ENCODE measurements around the gene PTGDR2.
A peak's percentile ranks its signal among the peaks of the same experiment; 100 is the strongest.
"Not testable (repeated sequence)": the region's sequence is repeated elsewhere in the genome, so short reads cannot be mapped to it uniquely, and the experiment has no call there.

PTGDR2 gene

GRCh38 chr11:60841797-60842667, 13.7 kb downstream of the PTGDR2 start, which contains the start of gene CCDC86:
Gene CCDC86 (plus strand): TSS chr11:60842113. CDS start chr11:60842125, 12 bp downstream.
- DNase-seq, result peak; percentile 97

GRCh38 chr11:60840470-60841430, 15.0 kb downstream of the PTGDR2 start:
- no peak for DNase-seq

DNA sequence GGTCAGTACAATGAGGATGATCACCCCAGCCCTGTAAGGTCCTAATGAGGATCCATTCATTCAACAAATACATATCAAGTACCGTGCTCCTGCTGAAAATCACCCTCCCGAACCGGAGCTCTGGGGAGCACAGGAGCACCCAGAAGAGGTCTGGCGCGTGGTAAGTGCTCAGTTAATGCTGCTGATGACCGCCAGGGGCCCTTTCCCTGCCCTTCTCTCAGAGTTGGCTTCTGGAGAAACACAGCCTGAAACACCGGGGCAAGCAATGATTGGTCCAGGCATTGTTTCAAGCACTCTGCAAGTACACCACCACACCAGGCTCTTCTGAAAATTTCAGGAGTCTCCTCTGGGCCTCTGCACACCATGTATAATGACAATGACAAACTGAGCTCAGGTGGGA, 17.6 kb downstream of the PTGDR2 start:
- DNase-seq, result no peak

GRCh38 chr11:60836866-60837515, 18.8 kb downstream of the PTGDR2 start:
- DNase-seq, result no peak

- DNase-seq, result no peak
Measured at GRCh38 chr11:60835534-60835846, 20.3 kb downstream of the PTGDR2 start.

DNA sequence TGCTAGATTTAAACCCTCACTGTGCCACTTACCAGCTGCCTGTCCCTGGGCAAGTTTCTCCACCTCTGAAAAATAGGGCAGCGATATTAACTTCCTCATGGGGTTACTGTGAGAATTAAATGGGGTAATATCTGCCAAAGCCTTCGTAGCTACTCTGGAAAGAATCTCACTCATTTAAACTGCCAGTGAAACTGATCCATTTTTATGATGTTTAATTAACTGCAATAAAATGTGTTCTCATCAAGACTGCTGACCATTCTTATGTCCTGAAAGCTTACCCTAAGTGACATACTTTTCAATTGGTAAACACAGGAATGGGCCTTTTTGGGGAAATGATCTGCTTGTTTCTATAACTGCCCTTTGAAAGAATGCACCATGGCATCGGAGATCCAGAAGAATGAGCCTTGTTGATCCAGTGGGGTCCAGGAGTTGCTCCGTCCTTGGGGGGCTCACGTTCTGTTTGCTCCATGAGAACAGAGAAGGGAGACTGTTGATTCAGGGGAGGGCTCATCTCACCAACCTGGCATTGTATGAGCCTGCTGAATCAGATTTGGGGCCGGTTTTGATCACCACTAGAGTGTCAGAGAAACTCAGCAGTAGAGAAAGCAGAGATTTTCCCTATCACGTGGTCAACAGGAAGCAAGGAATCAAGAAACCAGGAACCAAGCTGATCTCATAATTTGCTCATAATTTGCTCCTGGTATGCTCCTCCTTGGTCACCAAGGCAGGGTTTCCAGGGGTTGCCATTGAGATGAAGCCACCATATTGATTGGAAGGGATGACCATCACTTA, 20.8 kb downstream of the PTGDR2 start:
- DNase-seq, result no peak

- no peak for DNase-seq
Measured at GRCh38 chr11:60831501-60832079, 24.2 kb downstream of the PTGDR2 start.

GRCh38 chr11:60831143-60831500, 24.6 kb downstream of the PTGDR2 start:
- DNase-seq, result peak; percentile 92

GRCh38 chr11:60830478-60831142, 25.1 kb downstream of the PTGDR2 start:
- DNase-seq, result no peak

DNA sequence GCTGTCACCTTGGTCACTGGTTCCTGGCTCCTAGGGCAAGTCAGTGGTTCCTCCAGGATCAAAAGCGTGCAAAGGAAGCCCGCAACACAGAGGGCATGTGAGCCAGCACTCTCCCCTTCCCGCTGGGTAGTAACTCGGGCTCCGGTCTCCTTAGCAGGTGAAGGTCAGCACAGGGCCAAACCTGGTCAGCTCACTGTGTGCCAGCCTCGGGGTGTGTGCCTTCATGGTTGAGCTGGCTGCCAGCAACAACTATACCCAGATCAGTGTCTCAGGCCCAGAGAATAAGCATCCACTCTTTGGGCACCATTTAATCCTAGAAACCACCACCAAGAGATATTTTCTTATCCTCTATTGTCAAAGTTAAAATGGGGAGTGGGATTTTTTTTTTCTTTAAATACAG, 30.0 kb downstream of the PTGDR2 start:
- DNase-seq, result no peak

GRCh38 chr11:60825118-60825517, 30.6 kb downstream of the PTGDR2 start:
- no peak for DNase-seq

- DNase-seq, result not testable (repeated sequence)
Measured at GRCh38 chr11:60823745-60824306, 31.9 kb downstream of the PTGDR2 start.

DNA sequence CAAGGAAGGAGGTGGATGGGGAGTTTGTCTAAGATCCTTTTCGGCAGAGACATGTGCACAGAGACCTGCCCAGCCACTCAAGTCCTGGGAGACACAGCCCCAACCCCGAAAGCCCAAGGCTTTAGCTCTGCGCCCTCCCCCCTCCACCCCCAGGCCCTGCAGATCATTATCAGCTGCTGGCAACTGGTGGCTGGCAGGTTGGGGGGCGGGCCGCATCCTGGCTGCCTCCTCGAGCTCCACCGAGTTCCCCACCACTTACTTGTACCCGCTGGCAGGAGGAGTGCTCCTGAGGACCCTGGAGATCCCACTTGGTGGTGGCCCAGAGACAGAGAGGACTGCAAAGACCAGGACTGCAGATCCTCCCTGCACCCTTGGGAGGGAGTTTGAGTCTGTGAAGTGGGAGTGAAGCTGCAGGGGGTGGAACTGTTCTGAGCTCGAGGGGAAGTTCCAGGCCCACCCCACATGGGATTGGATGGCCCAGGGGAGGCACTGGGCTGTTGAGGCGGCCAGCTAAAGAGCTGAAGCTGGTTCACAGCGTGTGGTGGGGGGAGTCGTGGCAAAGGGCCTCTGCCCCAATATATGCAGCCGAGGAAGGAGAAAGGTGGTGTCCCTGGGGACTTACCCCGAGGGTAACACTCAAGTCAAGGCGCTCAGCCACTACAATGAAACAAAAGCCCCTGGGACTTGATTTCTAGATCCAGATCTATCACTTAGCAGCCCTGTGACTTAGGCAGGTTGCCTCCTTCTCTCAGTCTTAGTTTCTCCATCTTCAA, 33.7 kb downstream of the PTGDR2 start:
- peak; percentile 56 for DNase-seq

DNA sequence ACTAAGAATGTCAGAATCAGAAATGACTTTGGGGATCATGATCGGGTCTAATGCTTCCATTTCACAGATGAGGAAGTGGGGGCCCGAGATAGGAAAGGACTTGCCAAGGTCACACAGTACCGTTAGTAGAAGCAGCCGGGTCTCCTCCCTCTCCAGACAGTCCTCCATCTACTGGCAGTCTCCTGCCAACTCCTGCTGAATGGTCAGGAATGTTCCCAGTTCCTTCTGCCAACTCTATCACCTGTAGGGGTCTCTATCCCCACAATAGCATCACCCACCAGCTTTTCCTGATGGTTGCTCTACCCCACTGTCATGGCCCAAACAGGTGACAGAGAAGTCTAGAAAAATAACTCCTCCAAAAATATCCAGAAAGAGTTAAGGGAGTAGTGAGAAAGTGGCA, 37.7 kb downstream of the PTGDR2 start:
- DNase-seq, result no peak

- no peak for DNase-seq
Measured at GRCh38 chr11:60816590-60817157, 39.1 kb downstream of the PTGDR2 start.

GRCh38 chr11:60814112-60814511, 41.6 kb downstream of the PTGDR2 start:
- DNase-seq, result no peak

DNA sequence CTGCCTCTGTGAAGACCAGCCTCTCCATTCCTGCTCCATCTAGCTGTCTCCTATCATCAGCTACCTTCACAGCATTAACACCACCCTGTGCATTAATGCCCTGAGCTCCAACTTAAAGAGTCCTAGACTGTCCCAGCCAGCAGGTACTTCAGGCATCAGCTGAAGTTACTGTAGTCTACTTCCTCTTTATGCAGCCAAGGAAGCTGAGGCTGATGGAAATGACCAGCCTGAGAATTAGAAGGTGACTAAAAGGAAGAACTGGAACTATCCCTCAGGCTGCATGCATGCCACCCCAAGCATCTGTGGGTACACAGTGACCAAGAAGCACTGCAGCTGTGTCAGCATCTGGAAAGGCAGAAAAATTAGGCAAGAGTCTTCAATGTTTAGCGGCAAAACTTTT, 42.4 kb downstream of the PTGDR2 start:
- peak; percentile 38 for DNase-seq

GRCh38 chr11:60810569-60810968, 45.2 kb downstream of the PTGDR2 start:
- DNase-seq, result no peak

DNA sequence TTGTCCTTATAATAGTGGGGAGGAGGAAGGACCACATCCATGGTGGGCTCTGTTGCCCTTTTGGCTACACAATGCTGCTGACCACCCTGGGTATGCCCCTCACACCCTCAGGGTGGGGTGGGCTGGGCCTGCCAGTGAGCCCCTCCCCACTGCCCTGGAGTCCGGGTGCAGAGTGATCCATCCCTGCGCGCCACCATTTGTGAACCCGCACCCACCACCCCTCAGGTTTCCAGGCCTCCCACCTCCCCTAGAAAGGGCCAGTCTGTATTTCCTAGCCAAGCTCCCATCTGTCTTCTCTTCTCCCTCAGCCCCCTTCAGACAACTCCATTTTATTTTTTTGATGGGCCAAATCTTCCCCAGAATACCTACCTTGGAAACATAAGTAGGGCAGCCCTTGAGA, 45.6 kb downstream of the PTGDR2 start:
- no peak for DNase-seq

DNA sequence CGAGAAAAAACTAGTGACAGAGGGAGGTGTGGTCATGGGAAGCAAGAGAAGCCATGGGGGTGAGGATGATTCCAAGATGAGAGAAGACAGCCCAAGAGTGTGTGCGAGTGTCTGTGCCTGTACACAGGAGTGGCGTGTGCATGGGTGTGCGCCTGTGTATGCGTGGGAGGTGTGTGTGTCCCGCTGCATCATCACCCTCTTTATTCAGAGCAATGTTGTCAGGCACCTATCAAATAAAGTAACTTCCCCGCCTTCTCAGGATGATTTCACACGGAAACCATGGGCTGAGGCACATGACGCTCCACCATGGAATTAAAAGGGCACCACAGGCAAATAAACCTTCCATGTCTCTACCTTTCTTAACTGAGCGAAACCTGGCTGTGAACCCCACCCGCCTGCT, 46.1 kb downstream of the PTGDR2 start:
- no peak for DNase-seq

All from hematopoietic multipotent progenitor cell treated with erythropoietin and hydrocortisone succinate and interleukin-3 and kit ligand, for 4 days (in vitro differentiated cells).